Ectodermal cell (in vitro differentiated cells): Measurements from ENCODE around the gene UACA.

ENCODE experiments used
- H3K27ac ChIP-seq: 2 replicates; pipeline ENCODE4 v1.7.0; 2013; ENCODE audit warnings: mild to moderate bottlenecking, low read depth, low read length; ENCODE audit not compliant: insufficient read depth, poor library complexity, severe bottlenecking
- H3K27me3 ChIP-seq: 2 replicates; pipeline ENCODE4 v1.7.0; 2013; ENCODE audit warnings: mild to moderate bottlenecking, low read length; ENCODE audit not compliant: insufficient read depth, control insufficient read depth, poor library complexity, severe bottlenecking
- H3K36me3 ChIP-seq: one replicate; pipeline ENCODE4 v1.7.0; 2013; ENCODE audit warnings: low read length; ENCODE audit not compliant: control insufficient read depth, insufficient read depth
- H3K4me1 ChIP-seq: one replicate; pipeline ENCODE4 v1.7.0; 2013; ENCODE audit warnings: low read length; ENCODE audit not compliant: control insufficient read depth, insufficient read depth
- H3K4me3 ChIP-seq: 2 replicates; pipeline ENCODE4 v1.7.0; 2013; ENCODE audit warnings: low read depth, low read length, control low read depth; ENCODE audit not compliant: insufficient read depth
- H3K9me3 ChIP-seq: 2 replicates; pipeline ENCODE4 v1.7.0; 2013; ENCODE audit warnings: mild to moderate bottlenecking, low read length, moderate library complexity; ENCODE audit not compliant: control insufficient read depth
- WGBS, 2 experiments: methylation state at CpG; one replicate each; pipeline ENCODE4 v1.1.7; 2013; ENCODE audit warnings: missing lambda C conversion rate in 2 of 2; 5-methylcytosine and 5-hydroxymethylcytosine counted together

The UACA gene

GRCh38 chr15:70614221-70614620 lies 149.1 kb downstream of the UACA start:
- no peak overlapping the region for H3K4me3 ChIP-seq
- H3K27ac ChIP-seq = no peak overlapping the region
- no peaks in the 10 kb centered on the region for H3K36me3 ChIP-seq
- WGBS, 2 experiments = 95 to 100% methylated on average over 3 of the region's 3 CpGs
- H3K27me3 ChIP-seq = no peaks in the 10 kb centered on the region
- H3K9me3 ChIP-seq = no peaks in the 10 kb centered on the region
- H3K4me1 ChIP-seq = no peaks in the 10 kb centered on the region

- no peak overlapping the region for H3K4me3 ChIP-seq
- H3K27me3 ChIP-seq = no peaks in the 10 kb centered on the region
- H3K36me3 ChIP-seq = no peaks in the 10 kb centered on the region
- H3K27ac ChIP-seq = no peak overlapping the region
- 84 to 95% methylated on average over 2 of the region's 2 CpGs for WGBS, 2 experiments
- H3K9me3 ChIP-seq = no peaks in the 10 kb centered on the region
- H3K4me1 ChIP-seq = peaks cover 3% of the 10 kb centered on the region
These were observed 150.1 kb downstream of the UACA start for GRCh38 chr15:70613271-70613670.

GRCh38 chr15:70611286-70611685 lies 152.1 kb downstream of the UACA start:
- Histone ChIP-seq H3K9me3 (no peaks in the 10 kb centered on the region), H3K4me3 (no peak overlapping the region), H3K27ac (no peak overlapping the region), H3K4me1 (peaks cover 12% of the 10 kb centered on the region), H3K36me3 (no peaks in the 10 kb centered on the region), H3K27me3 (no peaks in the 10 kb centered on the region)
- WGBS, 2 experiments = 94 to 97% methylated on average over 4 of the region's 4 CpGs

- Histone ChIP-seq H3K27me3 (no peaks in the 10 kb centered on the region), H3K9me3 (no peaks in the 10 kb centered on the region), H3K4me3 (no peak overlapping the region), H3K27ac (no peak overlapping the region), H3K36me3 (no peaks in the 10 kb centered on the region), H3K4me1 (peaks cover 19% of the 10 kb centered on the region)
- WGBS, 2 experiments = 96 to 97% methylated on average over 2 of the region's 2 CpGs
These were observed 152.8 kb downstream of the UACA start for GRCh38 chr15:70610541-70610940.

- no peak overlapping the region for H3K4me3 ChIP-seq
- no peaks in the 10 kb centered on the region for H3K9me3 ChIP-seq
- H3K27ac ChIP-seq = no peak overlapping the region
- peaks cover 26% of the 10 kb centered on the region for H3K4me1 ChIP-seq
- WGBS, 2 experiments = 94 to 97% methylated on average over 10 of the region's 10 CpGs
- no peaks in the 10 kb centered on the region for H3K27me3 ChIP-seq
- no peaks in the 10 kb centered on the region for H3K36me3 ChIP-seq
These were observed 153.5 kb downstream of the UACA start for GRCh38 chr15:70609889-70610288.

GRCh38 chr15:70608144-70608543 lies 155.2 kb downstream of the UACA start:
- peaks cover 32% of the 10 kb centered on the region for H3K4me1 ChIP-seq
- 28 to 40% methylated on average over 5 of the region's 5 CpGs for WGBS, 2 experiments
- peak overlapping the region; percentile 65 for H3K27ac ChIP-seq
- no peaks in the 10 kb centered on the region for H3K36me3 ChIP-seq
- H3K27me3 ChIP-seq = no peaks in the 10 kb centered on the region
- H3K4me3 ChIP-seq = no peak overlapping the region
- H3K9me3 ChIP-seq = no peaks in the 10 kb centered on the region

- H3K36me3 ChIP-seq = no peaks in the 10 kb centered on the region
- H3K9me3 ChIP-seq = no peaks in the 10 kb centered on the region
- peaks cover 32% of the 10 kb centered on the region for H3K4me1 ChIP-seq
- H3K4me3 ChIP-seq = no peak overlapping the region
- no peaks in the 10 kb centered on the region for H3K27me3 ChIP-seq
- no peak overlapping the region for H3K27ac ChIP-seq
- WGBS, 2 experiments = 67 to 77% methylated on average over 7 of the region's 7 CpGs
These were observed 157.6 kb downstream of the UACA start for GRCh38 chr15:70605606-70606410.

GRCh38 chr15:70604666-70605315 lies 158.6 kb downstream of the UACA start:
- Histone ChIP-seq H3K27me3 (no peaks in the 10 kb centered on the region), H3K9me3 (no peaks in the 10 kb centered on the region), H3K36me3 (no peaks in the 10 kb centered on the region), H3K4me3 (no peak overlapping the region), H3K4me1 (peaks cover 32% of the 10 kb centered on the region), H3K27ac (no peak overlapping the region)
- 62 to 69% methylated on average over 15 to 18 of the region's 18 CpGs for WGBS, 2 experiments
